ENCODE data around the gene WDR20.
A peak's percentile ranks its signal among the peaks of the same experiment; 100 is the strongest.

Gene WDR20

DNA sequence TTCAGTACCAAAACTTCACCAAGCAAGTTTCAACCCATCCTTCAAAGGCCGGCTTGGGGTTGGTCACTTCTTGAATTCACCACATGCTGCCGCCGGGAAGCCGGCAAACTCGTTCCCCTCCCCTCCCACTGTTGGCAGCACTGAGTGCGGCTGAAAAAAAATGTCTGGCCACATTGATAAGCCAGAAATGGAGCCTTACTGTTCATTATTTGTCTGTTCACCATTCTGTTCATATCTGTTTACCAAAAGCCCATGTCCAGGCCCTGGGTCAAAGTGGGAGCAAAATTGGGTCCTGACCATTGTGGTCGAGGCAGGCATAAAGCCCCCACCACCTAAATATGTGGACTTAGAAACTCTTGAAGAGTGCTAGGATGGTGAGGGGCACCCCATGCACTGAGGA is 45.6 kb upstream of the WDR20 start:
- H3K4me2 ChIP-seq (ENCODE audit: low read length) = no peak overlapping the region
- peaks cover 24% of the 10 kb centered on the region for H3K4me1 ChIP-seq (ENCODE audit: control insufficient read depth, low read length)
- H4K20me1 ChIP-seq (ENCODE audit: control insufficient read depth, insufficient read depth, low read depth, low read length) = no peaks in the 10 kb centered on the region
- no peaks in the 10 kb centered on the region for H3K36me3 ChIP-seq (ENCODE audit: control insufficient read depth, low read length)
- no peak overlapping the region for H3K27ac ChIP-seq (ENCODE audit: low read depth, low read length)
- no peaks in the 10 kb centered on the region for H3K9me3 ChIP-seq (ENCODE audit: control insufficient read depth, insufficient read depth, low read length)
- H3K27me3 ChIP-seq (ENCODE audit: control insufficient read depth, low read length) = no peaks in the 10 kb centered on the region
- H3F3A ChIP-seq (ENCODE audit: control insufficient read depth, insufficient read depth) = peaks cover 6% of the 10 kb centered on the region
- no peaks in the 10 kb centered on the region for H3K79me2 ChIP-seq (ENCODE audit: control insufficient read depth, low read length)
- TF ChIP-seq, protein P1, sequence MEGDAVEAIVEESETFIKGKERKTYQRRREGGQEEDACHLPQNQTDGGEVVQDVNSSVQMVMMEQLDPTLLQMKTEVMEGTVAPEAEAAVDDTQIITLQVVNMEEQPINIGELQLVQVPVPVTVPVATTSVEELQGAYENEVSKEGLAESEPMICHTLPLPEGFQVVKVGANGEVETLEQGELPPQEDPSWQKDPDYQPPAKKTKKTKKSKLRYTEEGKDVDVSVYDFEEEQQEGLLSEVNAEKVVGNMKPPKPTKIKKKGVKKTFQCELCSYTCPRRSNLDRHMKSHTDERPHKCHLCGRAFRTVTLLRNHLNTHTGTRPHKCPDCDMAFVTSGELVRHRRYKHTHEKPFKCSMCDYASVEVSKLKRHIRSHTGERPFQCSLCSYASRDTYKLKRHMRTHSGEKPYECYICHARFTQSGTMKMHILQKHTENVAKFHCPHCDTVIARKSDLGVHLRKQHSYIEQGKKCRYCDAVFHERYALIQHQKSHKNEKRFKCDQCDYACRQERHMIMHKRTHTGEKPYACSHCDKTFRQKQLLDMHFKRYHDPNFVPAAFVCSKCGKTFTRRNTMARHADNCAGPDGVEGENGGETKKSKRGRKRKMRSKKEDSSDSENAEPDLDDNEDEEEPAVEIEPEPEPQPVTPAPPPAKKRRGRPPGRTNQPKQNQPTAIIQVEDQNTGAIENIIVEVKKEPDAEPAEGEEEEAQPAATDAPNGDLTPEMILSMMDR (IDR thresholded peaks at IDR 0.05; ENCODE audit: low read depth, low read length, poor library complexity, severe bottlenecking) = no peak
- TF ChIP-seq EZH2phosphoT487 (IDR thresholded peaks at IDR 0.05; ENCODE audit: borderline replicate concordance, low read length) = no peak
- H3K9me2 ChIP-seq (replicated peaks; ENCODE audit: control insufficient read depth, low read length) = no peaks in the 10 kb centered on the region
- no peak overlapping the region for H3K4me3 ChIP-seq (ENCODE audit: low read length)

DNA sequence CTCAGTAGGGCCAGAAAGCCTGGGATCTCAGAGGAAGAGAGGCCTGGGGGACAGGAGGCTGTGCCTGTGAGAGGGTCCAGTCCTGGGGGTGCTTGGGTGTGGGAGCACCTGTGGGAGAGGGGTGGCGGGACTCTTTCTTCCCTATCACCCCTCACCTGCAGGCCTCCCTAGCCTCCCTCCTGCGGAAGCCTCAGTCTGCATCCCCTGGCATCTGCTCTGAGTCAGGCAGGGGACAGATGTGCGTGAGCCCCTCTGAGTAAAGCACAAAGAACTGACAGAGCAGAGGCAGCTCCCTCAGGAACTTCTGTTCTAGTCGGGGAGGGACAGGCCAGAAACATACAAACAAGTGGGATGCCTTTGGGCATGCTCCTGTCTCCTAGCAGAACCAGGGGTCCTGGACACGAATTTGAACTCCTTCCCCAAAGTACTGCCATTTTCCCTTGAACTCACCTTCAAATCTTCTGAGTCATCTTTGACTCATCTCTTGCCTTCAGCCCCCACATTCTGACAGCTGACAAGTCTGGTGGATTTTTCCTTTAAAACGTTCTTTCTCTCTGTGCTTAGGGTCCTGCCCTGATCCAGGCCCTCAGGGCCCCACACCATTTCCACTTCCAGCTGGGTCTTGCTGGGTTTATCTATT is 44.3 kb upstream of the WDR20 start:
- no peaks in the 10 kb centered on the region for H3K27me3 ChIP-seq (ENCODE audit: control insufficient read depth, low read length)
- H3K4me3 ChIP-seq (ENCODE audit: low read length) = no peak overlapping the region
- no peaks in the 10 kb centered on the region for H3K36me3 ChIP-seq (ENCODE audit: control insufficient read depth, low read length)
- H3F3A ChIP-seq (ENCODE audit: control insufficient read depth, insufficient read depth) = no peaks in the 10 kb centered on the region
- H3K9me3 ChIP-seq (ENCODE audit: control insufficient read depth, insufficient read depth, low read length) = no peaks in the 10 kb centered on the region
- no peak overlapping the region for H3K27ac ChIP-seq (ENCODE audit: low read depth, low read length)
- no peak overlapping the region for H3K4me2 ChIP-seq (ENCODE audit: low read length)
- no peaks in the 10 kb centered on the region for H3K9me2 ChIP-seq (replicated peaks; ENCODE audit: control insufficient read depth, low read length)
- H3K79me2 ChIP-seq (ENCODE audit: control insufficient read depth, low read length) = no peaks in the 10 kb centered on the region
- H3K4me1 ChIP-seq (ENCODE audit: control insufficient read depth, low read length) = peaks cover 12% of the 10 kb centered on the region
- no peak for TF ChIP-seq EZH2phosphoT487 (IDR thresholded peaks at IDR 0.05; ENCODE audit: borderline replicate concordance, low read length)
- TF ChIP-seq, protein P1 (IDR thresholded peaks at IDR 0.05; ENCODE audit: low read depth, low read length, poor library complexity, severe bottlenecking) = no peak
- H4K20me1 ChIP-seq (ENCODE audit: control insufficient read depth, insufficient read depth, low read depth, low read length) = no peaks in the 10 kb centered on the region

DNA sequence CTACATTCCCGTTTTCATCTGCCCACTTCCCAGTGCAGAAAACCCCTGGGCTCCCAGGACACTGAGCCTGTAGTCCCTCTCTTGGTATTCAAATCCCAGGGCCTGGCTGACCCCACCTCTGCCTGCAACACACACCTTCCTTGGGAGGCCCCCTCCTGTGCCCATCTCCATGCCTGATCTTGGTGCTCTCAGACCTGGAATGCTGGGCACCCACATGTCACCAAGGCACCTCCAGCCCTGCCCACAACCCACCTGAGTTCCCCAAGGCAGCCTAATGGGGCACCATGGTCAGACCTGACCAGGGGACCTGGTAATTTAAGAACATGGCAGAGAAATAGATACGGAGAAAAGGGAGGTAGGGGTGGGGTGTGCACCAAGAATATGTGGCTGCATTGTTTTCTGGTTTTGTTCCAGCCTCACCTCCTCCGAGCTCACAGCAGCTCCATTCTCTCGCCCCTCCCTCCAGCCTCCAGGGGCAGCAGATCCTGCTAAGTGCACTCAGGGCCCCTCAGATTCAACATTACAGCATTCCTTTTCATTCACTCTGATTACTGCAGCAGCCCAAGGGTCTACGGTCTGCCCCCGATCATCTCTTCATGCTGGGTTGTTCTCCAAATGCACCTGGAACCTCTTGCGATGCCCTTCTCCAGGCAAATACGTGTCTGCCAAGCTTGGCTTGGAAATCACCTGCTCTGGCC is 43.7 kb upstream of the WDR20 start:
- Histone ChIP-seq H3K36me3 (ENCODE audit: control insufficient read depth, low read length) (no peaks in the 10 kb centered on the region), H3K4me3 (ENCODE audit: low read length) (no peak overlapping the region), H3K9me2 (replicated peaks; ENCODE audit: control insufficient read depth, low read length) (no peaks in the 10 kb centered on the region), H3K27ac (ENCODE audit: low read depth, low read length) (no peak overlapping the region), H3K9me3 (ENCODE audit: control insufficient read depth, insufficient read depth, low read length) (no peaks in the 10 kb centered on the region), H3F3A (ENCODE audit: control insufficient read depth, insufficient read depth) (no peaks in the 10 kb centered on the region), H4K20me1 (ENCODE audit: control insufficient read depth, insufficient read depth, low read depth, low read length) (no peaks in the 10 kb centered on the region), H3K4me2 (ENCODE audit: low read length) (0 out of 2 replicates have a peak overlapping the region, but pooled peaks have one; percentile 20), H3K27me3 (ENCODE audit: control insufficient read depth, low read length) (no peaks in the 10 kb centered on the region), H3K4me1 (ENCODE audit: control insufficient read depth, low read length) (peaks cover 10% of the 10 kb centered on the region), H3K79me2 (ENCODE audit: control insufficient read depth, low read length) (no peaks in the 10 kb centered on the region)
- TF ChIP-seq, protein P1 (IDR thresholded peaks at IDR 0.05; ENCODE audit: low read depth, low read length, poor library complexity, severe bottlenecking) = no peak
- TF ChIP-seq EZH2phosphoT487 (IDR thresholded peaks at IDR 0.05; ENCODE audit: borderline replicate concordance, low read length) = no peak
